HL-60 (cell line): Measurements from ENCODE around the gene DSCAML1.

Experiments
- CTCF ChIP-seq: IDR thresholded peaks from one replicate; pipeline ENCODE4 v1.5.1; 2011; ENCODE audit warnings: low read length, control low read depth, inconsistent platforms; ENCODE audit not compliant: insufficient read depth
- POLR2AphosphoS5 ChIP-seq: IDR thresholded peaks from 2 replicates; pipeline ENCODE4 v1.6.1; 2012; ENCODE audit warnings: low read depth
- REST ChIP-seq: IDR thresholded peaks from 2 replicates; pipeline ENCODE4 v1.6.1; 2012; ENCODE audit warnings: low read depth; ENCODE audit not compliant: insufficient replicate concordance
- SPI1 ChIP-seq: IDR thresholded peaks from 2 replicates; pipeline ENCODE4 v1.6.1; 2012; ENCODE audit warnings: low read depth, mild to moderate bottlenecking, borderline replicate concordance

- TF ChIP-seq POLR2AphosphoS5 (no peak), CTCF (no peak), REST (no peak), SPI1 (no peak)
Observed at GRCh38 chr11:117823946-117824420, 27.0 kb upstream of the DSCAML1 start.
